M059J (cell line): ENCODE measurements around the gene TWNK. TPM values are rescaled to one million over a fixed set of nuclear protein-coding genes. Genes with fewer than 3 reads are reported as not detected.

Experiments
- DNase-seq: peaks from one replicate; pipeline ENCODE4 v3.0.0-alpha.2; 2012; ENCODE audit warnings: low read depth
- total RNA-seq: library from RNA; depleted of rRNA; stranded (reverse); fragments of >200 nt; shearing (Covaris generic); gene quantifications from 2 replicates; pipeline ENCODE4 v1.2.3, GENCODE V29; 2014; rRNA removed

TWNK gene
- 5.4 and 9.6 TPM in 2 replicates for total RNA-seq

DNA sequence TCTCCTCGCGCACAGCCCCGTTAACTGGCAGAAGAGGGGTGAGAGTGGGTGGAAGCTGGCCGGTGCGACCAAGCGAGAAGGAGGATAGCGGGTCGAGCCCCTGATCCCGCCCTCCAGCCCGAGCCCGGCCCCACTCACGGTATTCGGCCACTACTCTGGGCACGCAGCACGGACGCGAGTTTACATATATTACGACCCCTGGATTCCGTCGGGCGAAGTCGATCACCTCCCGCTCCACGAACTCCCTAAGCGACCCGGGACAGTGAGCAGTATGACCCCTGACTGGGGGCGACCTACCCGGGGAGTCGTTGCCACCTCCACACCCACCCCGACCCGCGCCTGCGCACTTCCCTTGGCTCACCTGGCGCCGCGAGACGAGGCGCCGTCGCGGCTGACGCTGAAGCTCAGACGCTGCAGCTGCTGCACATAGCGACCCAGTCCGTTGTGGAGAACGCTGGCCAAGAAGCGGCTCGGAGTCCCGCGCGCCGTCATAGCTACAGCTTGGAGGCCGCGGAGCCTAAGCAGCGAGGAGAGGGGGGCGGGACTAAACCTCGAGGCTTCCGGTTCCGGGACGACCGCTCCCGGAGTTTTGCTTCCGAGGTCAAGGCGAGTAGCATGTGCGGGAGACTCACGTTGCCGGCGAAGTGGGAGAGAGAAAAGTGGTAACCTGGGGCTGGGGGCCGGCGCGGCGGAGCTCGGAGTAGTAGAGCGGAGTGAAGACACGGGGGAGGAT lies at the start of gene TWNK, which contains the start of gene MRPL43:
Gene TWNK (plus strand): TSS at position 592 of the 733 bp plus-strand sequence. CDS start 668 bp downstream, outside the sequence.
Gene MRPL43 (minus strand): TSS at position 546 of the 733 bp plus-strand sequence. CDS start 54 bp downstream, at position 492.
- DNase-seq = peak; percentile 74

- no peak for DNase-seq
Observed at GRCh38 chr10:100939763-100940344, 47.5 kb upstream of the TWNK start.

DNA sequence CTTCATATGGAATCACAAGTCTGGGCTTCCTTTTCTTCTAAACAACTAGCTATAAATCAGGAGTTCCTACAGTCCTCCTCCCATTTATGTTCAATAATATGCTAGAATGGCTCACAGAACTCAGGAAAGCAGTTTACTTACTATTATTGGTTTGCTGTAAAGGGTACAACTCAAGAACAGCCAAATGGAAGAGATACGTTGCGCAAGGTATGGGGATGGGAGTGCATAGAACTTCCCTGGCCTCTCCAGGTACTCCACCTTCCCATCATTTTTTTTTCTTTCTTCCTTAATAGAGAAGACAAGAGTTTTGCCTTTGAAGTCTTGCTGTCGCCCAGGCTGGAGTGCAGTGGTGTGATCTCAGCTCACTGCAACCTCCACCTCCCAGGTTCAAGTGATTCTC lies 45.1 kb upstream of the TWNK start:
- DNase-seq = no peak

- DNase-seq = no peak
Observed at GRCh38 chr10:100943508-100943907, 43.8 kb upstream of the TWNK start.

DNA sequence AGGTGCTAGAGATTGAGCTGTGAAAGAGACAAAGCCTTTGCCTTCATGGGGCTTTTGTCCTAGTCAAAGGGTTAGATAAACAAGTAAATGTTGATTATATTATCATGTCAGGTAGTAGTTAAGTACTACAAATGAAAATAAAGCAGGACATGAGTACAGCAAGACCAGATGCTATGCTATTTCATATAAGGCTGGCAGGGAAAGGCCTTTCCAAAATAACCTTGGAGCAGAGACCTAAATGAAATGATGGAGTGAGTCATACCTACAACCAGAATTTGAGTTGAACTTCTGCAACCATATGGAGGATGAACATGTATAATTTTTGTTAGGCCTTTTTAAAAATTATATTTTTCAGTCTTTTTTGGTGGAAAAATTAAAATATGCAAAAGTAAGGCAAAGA lies 41.6 kb upstream of the TWNK start:
- no peak for DNase-seq

GRCh38 chr10:100948916-100949315 lies 38.4 kb upstream of the TWNK start:
- no peak for DNase-seq

DNA sequence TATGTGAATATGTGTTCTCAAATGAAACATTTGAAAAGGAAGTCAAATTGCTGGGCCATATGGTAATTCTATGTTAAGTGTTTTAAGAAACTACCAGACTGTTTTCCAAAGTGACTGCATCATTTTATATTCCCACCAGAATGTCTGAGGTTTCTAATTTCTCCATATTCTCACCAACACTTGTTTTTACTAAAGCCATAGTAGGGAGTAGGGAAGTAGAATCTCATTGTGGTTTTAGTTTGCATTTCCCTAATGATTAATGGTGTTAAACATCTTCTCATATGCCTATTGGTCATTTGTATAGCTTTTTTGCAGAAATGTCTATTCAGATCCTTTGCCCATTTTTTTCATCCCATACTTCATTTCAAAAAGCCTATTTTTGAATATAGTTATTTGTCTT lies 27.1 kb upstream of the TWNK start:
- DNase-seq = no peak

GRCh38 chr10:100962351-100963080 lies 24.8 kb upstream of the TWNK start:
- no peak for DNase-seq

DNA sequence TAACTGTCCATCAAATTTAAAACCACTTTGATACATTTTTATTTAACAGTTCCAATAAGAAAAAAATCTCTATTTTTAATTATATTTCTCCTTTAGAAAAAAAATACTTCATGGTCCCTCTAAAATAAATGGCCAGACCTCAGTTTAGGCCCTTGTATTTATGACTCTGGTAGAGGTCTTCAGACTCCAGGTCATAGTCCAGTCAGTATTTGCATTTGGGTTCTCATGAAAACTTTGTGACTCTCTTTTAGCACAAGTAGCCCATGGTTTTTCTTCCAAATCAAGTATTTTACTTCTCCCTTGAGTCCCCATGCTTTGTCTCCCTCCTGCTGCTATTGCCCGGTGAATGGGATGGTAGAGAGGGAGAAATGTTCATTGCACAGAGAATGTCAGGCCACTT lies 23.5 kb upstream of the TWNK start:
- no peak for DNase-seq

- no peak for DNase-seq
Observed at GRCh38 chr10:100965820-100966219, 21.5 kb upstream of the TWNK start.

GRCh38 chr10:100966887-100967286 lies 20.5 kb upstream of the TWNK start:
- DNase-seq = no peak

DNA sequence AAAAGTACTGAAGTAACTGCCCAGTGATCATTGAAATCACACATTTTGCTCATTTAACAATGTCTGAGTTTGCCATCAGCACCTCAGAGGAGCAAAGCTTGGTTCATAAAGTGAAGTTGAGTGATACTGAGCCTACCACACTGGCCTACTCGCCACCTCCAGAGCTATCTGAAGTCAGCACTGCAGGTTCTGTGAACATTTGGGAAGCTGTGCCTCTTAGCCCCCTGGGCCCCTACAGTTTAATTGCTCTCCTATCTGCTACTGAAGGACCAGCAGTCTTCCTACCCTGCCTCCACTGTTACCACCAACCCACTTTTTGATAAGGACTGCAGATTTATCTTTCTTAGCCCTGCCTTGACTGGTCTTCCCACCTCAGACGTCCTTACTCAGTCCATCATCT lies 20.0 kb upstream of the TWNK start:
- no peak for DNase-seq

DNA sequence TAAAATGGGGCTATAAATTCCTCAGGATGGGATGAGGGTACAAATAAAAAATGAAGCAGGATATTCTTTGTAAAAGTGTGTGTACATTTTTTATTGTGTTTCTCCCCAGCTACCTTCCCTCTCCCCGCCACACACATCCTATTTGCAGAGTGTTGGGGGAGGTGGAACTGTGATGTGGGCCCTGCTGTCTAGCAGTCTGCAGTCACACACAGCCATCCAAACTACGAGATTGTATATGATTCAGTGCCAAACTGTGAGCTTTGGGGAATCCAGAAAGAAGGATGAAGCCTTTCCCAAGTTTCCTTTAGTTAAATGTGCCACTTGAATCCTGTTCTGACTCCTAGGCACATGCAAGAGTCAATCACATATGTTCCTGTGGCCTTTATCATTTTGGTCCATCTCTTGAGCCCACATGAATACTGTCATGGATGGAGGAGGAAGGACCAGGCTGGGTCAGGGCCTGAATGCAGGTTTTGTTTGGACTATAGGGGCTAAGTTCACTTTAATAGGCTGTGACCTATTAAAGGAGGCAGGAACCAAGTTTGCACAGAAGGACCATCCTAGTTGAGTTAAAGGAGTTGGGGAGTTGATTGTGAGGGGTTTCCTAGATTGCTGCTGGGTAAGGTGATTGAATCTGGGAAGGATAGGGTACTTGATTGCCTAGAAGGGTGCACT lies 19.1 kb upstream of the TWNK start:
- DNase-seq = no peak

DNA sequence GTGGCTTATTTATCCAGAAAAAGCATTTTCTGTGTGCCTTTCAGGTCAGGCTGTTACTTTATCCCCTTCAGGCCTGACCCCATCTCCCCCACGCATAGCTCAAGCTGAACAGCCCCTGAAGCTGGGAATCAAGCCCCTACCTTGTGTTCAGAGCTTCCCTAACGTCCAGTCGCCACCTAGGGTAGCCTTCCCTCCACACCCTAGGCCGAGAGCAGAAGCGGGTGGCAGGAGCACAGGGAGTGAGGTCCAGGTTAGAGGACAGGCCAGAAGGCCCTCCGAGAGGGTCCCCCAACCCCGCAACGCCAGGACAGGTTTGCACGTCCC lies 18.5 kb upstream of the TWNK start:
- no peak for DNase-seq

- peak; percentile 20 for DNase-seq
Observed at GRCh38 chr10:100969187-100970075, 17.9 kb upstream of the TWNK start, which contains the start of gene SEMA4G. Gene SEMA4G, plus strand, starts transcription at chr10:100969504. Its CDS starts 3,409 bp downstream, at chr10:100972913.

DNA sequence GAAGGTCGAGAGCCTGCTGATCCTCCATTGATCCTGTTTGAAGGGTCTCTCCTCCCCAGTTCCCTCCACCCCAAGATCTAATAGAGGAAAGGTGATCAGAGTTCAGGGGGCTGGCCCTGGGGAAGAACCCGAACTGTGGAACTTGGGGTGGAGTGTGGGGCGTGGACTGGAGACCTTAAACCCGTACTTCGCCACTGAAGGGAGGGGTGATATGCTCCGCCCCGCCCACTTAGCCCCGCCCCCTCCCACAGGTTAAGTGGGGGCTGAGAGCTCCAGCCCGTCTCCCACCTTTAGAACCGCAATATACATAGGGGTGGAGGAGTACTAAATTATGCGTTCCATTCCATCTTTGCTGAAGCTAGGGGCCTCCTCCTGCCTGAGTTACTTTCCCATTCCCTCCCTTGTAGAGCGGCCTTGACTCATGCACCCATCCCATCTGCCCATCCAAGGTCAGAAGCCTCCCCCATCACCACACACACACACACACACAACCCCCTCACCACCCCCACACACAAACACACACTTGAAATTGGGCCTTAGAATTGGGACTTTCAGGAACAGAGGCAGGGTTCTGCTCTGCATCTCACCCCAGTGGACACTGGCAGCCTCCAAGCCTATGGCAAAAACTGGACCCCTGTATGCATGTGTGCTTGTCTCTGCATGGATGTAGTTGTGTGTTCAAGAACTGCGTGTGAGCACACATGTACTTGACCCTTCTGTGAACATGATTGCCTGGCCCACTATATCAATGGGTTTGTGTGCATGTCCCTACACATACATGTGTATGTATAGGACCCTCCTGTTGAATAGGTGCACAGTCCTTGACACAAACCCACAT lies 17.0 kb upstream of the TWNK start:
- no peak for DNase-seq

GRCh38 chr10:100970914-100971811 lies 16.2 kb upstream of the TWNK start:
- no peak for DNase-seq

DNA sequence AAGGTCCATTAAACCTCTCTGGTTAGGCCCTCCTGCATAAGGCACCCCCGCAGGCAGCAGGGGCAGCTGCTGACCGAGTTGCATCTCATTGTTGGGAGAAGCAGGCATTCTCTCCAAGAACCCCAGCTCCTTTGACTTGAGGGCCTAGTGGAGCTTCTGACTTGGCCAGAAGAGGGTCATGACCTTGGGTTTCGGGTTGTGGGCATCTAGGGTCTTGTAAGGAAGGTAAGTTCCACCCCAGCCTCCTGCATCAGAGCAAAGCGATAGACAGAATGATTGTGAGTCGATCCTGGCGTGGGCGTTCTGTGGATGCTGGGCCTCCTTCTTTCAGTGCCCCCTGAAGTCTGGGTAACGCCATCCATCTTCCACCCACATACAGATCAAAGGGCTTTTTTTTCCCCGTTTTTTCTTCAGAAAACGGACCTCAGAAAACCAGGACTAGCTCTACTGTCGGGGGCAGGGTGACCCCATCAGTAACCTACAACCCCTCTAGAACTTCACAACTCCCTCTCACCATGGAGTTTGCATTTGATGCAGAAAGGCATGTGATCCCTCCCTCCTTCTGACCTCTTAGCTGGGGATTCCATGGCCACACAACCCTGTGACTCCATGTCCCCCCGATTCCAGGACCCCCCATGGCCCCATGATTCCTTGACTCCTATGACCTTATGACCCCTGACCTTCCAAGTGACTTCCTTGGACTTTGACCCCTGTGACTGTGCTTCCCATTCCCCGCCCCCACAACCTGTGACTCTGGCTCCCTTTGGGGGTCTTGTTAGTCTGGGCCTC lies 15.0 kb upstream of the TWNK start:
- DNase-seq = no peak
